22Rv1 (cell line): ENCODE results near the gene GRIK4.

Experiments used
- H3K27ac ChIP-seq: fragments of 450-650 bp; 2 replicates; pipeline ENCODE4 v1.5.1; 2017
- ZFX ChIP-seq: fragments of 450-650 bp; IDR thresholded peaks from 2 replicates; pipeline ENCODE4 v1.6.1; 2017; ENCODE audit warnings: antibody characterized with exemption, borderline replicate concordance
- TF ChIP-seq, protein P1 (sequence below): fragments of 450-650 bp; IDR thresholded peaks from 2 replicates; pipeline ENCODE4 v1.5.1; 2017; ENCODE audit warnings: mild to moderate bottlenecking

The GRIK4 gene

GRCh38 chr11:120667281-120667680 is 155.7 kb downstream of the GRIK4 start:
- no peak overlapping the region for H3K27ac ChIP-seq
- TF ChIP-seq ZFX = no peak
- TF ChIP-seq, protein P1, sequence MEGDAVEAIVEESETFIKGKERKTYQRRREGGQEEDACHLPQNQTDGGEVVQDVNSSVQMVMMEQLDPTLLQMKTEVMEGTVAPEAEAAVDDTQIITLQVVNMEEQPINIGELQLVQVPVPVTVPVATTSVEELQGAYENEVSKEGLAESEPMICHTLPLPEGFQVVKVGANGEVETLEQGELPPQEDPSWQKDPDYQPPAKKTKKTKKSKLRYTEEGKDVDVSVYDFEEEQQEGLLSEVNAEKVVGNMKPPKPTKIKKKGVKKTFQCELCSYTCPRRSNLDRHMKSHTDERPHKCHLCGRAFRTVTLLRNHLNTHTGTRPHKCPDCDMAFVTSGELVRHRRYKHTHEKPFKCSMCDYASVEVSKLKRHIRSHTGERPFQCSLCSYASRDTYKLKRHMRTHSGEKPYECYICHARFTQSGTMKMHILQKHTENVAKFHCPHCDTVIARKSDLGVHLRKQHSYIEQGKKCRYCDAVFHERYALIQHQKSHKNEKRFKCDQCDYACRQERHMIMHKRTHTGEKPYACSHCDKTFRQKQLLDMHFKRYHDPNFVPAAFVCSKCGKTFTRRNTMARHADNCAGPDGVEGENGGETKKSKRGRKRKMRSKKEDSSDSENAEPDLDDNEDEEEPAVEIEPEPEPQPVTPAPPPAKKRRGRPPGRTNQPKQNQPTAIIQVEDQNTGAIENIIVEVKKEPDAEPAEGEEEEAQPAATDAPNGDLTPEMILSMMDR = no peak

- H3K27ac ChIP-seq = no peak overlapping the region
- TF ChIP-seq, protein P1 = no peak
- TF ChIP-seq ZFX = no peak
These were observed 156.4 kb downstream of the GRIK4 start for GRCh38 chr11:120667934-120668333.

DNA sequence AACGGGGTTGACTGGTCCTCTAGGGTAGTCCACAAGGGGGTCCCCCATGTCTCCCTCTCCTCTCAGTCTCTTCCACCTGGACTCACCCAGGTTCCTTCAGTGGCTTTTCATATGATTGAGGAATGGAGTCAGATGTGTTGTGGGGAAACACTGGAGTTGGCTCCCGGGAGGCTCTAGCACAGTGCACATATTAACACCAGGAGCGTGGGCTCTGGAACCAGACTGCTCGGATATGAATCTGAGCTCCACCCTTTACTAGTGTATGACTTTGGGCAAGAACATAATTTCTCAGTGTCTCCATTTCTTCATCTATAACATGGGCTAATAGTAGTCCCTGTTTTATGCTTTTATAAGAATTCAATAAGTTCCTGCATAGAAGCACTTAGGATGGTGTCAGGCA is 157.0 kb downstream of the GRIK4 start:
- no peak overlapping the region for H3K27ac ChIP-seq
- TF ChIP-seq ZFX = no peak
- TF ChIP-seq, protein P1 = no peak

DNA sequence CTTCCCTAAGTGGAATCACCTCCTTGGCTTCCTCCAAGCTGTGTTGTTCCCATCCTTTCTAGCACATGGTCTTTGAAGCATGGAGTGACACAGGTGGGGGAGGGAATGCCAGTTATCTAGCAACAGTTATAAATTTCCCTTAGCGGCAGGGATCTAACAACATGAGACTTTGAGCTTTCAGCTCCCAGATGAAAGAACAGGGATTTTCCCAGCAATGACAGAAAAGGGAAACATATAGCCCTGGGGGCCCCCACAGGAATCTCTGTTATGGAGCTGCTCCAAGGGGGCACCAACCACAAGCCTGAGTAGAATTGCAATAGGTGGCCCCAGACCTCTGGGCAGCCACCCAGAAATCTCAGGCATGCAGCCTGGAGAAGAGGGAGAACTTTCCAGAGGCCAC is 163.0 kb downstream of the GRIK4 start:
- H3K27ac ChIP-seq = no peak overlapping the region
- no peak for TF ChIP-seq ZFX
- TF ChIP-seq, protein P1 = no peak

DNA sequence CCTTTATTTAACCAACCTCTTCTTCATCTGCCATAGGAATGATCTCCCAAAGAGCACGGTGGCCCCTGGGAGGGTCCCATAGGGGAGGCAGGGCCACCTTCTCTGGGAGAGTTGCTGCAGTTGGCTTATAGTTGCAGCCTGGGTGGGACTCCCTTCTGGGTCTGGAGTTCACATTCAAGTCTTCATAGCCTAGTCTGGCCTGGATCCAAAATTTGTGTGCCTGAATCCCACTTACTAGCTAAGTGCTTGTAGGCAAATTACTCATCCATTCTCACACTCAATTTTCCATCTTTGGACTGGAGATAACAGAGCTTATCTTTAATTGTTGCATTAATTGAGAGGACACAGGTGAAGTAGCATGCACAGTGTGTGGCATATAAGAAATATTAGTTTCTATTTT is 163.6 kb downstream of the GRIK4 start:
- H3K27ac ChIP-seq = no peak overlapping the region
- no peak for TF ChIP-seq ZFX
- TF ChIP-seq, protein P1 = no peak

DNA sequence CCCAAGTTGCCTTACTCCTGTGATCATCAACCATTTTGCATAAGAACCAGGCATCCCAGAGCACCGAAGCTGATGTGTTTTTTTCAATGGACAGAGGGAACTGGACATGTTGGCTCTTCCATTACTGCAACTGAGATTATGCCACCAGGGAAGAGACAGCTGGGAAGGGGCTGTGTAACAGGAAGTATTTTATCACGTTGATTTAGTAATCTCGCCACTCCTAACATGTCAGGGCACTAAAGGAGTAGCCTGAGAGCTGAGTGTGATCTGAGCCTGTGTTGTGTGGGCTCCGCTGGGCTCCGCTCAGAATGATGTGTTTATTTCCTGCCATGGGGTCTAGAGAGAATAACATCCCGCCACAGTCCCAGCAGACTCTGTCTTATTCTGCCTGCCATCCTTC is 165.4 kb downstream of the GRIK4 start:
- TF ChIP-seq, protein P1 = no peak
- no peak for TF ChIP-seq ZFX
- H3K27ac ChIP-seq = no peak overlapping the region

GRCh38 chr11:120680322-120680721 is 168.8 kb downstream of the GRIK4 start:
- H3K27ac ChIP-seq = no peak overlapping the region
- no peak for TF ChIP-seq ZFX
- TF ChIP-seq, protein P1 = no peak
